ENCODE data around the gene LIMK1.

DNA sequence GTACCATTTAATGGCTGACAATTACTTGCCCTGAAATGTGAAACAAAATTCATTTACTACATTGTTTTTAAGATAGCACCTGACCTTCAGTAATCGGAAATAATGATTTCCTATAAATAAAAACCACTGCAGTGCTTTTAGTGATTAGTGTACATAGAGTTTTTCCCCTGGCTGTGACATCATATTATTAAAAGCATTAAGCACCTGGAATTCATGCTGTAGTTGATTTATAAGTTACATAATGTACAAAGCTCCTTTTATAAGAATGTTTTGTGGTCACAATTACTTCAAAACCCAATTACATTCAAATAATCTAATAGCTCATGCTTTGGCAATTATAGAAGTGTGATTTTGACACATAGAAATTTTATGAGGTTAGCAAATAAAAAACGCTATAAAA, 46.3 kb downstream of the LIMK1 start:
- TF ChIP-seq, protein P1, sequence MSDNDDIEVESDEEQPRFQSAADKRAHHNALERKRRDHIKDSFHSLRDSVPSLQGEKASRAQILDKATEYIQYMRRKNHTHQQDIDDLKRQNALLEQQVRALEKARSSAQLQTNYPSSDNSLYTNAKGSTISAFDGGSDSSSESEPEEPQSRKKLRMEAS (IDR thresholded peaks at IDR 0.05) = no peak
- no peak for TF ChIP-seq EZH2phosphoT487 (IDR thresholded peaks at IDR 0.05; ENCODE audit: borderline replicate concordance)

Measured in HCT116 (cell line).